ENCODE data around the gene DMD.

Gene DMD

DNA sequence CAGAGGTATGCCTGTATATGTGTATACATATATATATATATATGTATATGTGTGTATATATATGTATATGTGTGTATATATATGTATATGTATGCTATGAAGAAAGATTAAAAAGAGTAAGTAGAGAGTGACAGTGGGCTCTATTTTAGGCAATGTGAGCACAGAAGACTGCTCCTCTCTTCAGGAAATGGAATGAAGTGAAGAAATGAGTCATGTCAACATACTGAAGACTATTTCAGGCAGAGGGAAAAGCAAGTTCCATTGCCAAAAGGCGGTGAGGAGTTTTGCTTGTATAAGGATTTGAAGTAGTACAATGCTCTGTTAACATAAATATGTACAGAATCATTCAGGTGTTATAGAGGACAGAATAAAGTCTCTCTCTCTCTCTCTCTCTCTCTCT lies 1366.3 kb downstream of the DMD start:
- DNase-seq (ENCODE audit: low read depth), result no peak

DNA sequence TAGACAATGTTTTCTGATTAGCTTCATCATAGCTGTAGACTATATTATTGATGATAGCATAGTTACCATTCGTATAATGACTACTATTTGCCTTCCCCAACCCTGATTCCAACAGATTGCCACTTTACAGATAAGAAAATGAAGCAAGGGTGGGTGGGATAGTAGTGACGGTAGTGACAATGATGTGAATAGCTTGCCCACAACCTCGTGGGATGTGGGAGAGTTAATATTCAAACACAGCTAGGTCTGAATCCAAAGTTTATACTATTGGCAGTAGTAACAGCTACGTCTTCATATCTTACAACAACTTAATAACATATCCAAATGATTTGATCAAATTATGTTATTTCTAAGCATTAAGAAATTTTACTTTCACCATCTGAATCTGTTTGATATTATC lies 1372.7 kb downstream of the DMD start:
- no peak for DNase-seq (ENCODE audit: low read depth)

DNA sequence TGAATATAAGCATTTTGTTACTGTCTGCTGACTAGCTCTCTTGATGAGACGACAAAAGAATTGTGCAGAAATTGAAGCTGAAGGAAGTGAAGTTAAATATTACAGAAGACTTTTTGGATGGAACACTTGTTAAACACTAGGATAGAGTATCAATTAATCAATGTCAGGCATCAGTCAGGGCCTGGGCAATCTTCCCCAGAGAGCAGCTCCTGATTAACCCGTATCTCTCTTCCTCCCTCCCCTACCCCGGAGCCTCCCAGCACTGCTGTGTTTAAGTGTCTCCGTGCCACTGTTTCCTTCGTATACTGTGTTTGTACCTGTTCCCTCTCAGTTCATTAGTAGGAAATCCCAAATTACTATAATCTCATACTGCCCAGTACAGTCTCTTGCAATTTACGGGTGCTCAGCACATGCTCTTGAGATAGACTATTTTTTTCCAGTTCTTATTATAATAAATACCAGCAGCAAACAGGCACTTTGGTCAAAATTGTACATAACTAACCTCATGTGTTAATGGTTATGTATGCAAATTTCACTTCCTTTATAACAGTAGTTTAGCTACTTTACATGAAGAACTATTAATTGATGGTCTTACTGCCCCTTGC lies 1373.8 kb downstream of the DMD start:
- DNase-seq (ENCODE audit: low read depth), result no peak

DNA sequence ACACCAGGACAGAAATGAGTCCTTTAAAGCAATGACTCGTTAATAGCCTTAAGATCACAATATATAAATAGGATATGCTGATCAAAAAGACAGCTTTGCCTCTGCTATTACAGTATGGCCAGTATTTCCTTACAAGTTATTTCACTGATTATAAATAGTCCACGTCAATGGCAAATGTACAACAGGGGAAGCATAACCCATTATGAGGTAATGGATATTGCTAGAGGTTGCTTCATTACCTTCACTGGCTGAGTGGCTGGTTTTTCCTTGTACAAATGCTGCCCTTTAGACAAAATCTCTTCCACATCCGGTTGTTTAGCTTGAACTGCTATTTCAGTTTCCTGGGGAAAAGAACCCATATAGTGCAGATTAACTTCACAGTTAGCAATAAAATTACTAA lies 1374.9 kb downstream of the DMD start:
- no peak for DNase-seq (ENCODE audit: low read depth)

DNA sequence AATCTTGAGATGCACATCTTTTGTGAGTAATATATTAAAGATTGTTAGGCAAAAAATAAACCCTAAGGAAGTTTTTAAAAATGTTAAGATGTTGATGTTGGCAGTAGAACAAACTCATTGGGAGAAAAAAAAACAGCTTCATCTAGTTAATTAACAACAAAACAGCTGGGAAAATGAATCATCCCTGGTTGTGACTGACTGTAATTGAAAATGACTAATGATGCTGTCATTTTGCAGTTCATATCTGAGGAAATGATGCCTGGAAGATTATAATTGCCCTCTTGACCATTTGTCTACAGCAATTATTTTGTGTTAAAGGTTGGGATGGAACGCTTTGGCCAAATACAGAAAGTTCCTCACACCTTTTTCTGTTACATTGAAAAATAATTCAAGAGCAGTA lies 1379.1 kb downstream of the DMD start:
- DNase-seq (ENCODE audit: low read depth), result no peak

DNA sequence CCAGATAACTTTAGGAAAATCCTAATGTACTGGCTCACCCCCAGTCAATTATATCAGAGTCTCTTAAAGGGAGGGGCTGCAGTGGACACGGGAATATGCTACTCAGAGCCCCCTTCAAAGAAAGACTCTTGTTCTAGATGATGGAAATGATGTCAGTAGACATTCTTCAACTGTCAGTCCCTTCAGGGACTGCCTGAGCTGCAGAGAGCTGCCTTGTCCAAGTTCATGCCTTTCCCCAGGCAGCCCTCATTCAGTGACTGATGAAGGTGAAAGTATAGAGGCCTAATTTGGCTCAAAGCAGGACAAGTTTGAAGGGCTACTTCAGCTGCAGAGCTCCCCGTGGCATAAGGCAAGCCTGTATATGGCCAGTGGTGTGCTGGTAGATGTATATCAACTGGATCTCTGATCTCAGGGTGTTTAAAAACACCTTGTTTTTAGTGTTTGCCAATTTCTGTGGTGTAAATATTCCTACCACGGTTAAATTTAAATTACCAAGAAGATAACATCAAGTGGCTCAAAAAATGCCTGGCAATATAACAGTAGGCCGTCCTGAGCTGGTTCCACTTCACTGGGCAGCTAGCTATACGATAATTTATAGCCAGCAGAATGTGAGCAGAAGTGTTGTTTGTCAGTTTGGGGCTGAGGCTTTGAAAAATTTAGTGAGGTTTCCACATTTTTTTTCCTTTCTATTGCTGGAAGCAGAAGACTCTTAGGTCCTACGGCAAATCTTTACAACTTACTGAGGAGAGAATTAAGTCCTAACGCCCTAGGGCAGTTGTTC lies 1390.7 kb downstream of the DMD start:
- no peak for DNase-seq (ENCODE audit: low read depth)

DNA sequence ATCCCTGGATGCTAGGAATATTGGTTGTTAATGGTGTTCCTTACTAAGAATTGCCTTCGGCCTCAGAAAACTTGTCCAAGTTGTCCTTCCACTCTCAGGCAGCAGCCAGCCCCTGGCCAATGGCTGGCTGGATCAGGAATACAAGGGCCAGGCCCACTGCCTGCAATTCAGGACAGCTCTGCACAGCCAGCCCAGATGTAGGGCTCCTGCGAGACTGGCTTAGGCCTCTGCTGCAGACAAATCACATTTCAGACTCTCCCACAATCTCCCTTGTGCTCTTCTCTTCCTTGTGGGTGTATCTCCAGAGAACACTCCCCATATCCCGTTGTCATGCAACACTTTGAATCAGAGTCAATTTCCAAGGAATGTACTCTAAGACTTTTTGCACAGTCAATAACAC lies 1391.9 kb downstream of the DMD start:
- DNase-seq (ENCODE audit: low read depth), result no peak

DNA sequence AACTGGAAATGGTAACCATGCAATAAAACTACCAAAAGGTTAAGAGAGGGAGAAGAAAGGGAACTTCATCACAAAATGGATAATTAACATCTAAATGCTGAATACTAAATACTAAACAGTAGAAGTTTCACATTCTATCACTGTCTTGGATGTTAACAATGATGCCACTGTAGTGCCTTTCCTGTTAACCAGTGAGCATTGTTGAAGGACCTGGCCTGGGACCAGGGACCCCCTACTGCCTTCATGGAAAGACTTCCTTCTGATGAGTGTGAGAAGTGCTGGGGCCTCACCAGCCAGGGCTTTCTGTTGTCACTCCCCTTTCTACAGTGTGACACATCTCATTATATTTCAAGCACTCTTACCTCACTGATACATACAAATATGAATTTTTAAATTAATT lies 1400.2 kb downstream of the DMD start:
- no peak for DNase-seq (ENCODE audit: low read depth)

DNA sequence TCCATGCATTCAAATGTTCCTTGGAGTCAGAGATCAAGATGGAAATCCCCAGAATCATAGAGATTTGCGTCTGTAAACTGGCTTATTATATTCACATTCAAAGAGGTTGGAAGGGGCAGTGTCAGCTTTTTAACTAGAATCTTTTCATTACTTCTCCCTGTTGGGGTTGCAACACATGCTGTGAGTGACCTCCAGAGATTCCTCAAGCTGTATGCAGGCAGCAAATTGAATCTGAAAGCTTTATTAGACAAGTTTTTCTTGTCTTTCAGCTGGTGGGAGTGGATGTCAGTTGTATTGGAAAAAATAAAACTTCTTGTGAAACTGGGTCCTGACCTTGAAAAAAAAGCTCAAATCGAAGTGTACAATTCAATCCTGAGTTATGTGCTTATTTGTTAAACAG lies 1403.0 kb downstream of the DMD start:
- DNase-seq (ENCODE audit: low read depth), result no peak

DNA sequence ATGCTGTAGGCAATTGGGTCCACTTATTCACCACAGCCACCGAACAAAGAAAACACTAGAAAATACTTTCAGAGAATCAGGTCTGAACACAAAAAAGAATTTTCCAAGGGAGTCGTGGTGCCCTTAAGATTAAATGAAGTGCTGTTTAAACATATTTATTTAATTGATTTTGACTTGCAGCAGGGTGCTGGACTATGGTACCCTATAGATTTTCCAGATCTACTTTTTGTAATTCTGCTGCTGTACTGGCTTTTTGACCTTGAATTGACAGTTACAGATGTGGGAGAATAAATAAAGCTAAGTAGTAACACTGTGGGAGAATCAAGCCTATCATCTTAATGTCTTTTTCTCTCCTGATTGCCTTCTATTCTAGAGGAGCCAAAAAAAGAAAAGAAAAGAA lies 1404.2 kb downstream of the DMD start:
- no peak for DNase-seq (ENCODE audit: low read depth)

DNA sequence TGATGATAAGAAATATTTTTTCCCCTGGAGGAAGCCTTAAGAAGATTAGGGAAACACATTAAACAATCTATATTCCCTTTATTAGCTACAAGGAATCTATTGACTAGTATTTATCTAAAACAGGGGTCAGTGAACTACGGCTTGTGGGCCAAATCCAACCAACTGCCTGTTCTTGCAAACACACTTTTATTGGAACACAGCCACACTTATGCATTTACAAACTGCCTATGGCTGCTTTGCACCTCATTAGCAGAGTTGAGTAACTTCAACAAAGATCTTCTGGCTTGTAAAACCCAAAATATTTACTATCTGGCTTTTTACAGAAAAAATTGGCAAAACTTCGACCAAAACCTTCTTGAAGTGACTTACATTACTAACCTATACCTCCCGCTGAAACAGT lies 1405.6 kb downstream of the DMD start:
- DNase-seq (ENCODE audit: low read depth), result no peak

DNA sequence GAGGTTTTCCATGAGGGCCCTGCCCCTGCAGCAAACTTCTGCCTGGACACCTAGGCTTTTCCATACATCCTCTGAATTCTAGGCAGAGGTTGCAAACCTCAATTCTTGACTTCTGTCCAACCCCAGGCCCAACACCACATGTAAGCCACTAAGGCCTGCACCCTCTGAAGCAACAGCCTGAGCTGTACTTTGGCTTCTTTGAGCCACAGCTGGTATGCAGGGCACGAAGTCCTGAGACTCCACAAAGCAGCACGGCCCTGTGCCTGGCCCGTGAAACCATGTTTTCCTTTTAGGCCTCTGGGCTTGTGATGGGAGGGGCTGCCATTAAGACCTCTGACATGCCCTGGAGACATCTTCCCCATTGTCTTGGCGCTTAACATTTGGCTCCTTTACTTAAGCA lies 1411.1 kb downstream of the DMD start:
- DNase-seq (ENCODE audit: low read depth), result no peak

DNA sequence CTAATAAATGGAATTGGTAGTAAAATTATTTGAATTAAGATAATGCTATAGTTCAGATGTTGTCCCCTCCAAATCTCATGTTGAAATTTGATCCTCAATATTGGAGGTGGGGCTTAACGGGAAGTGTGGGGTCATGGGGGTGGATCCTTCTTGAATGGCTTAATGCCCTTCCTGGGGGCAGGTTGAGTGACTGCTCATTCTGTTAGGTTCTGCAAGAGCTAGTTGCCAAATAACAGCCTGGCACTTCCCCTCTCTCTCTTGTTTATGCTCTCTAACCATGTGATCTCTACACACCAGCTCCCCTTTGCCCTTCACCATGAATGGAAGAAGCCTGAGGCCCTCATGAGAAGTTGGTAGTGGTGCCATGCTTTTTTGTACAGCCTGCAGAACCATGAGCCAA lies 1414.7 kb downstream of the DMD start:
- no peak for DNase-seq (ENCODE audit: low read depth)

DNA sequence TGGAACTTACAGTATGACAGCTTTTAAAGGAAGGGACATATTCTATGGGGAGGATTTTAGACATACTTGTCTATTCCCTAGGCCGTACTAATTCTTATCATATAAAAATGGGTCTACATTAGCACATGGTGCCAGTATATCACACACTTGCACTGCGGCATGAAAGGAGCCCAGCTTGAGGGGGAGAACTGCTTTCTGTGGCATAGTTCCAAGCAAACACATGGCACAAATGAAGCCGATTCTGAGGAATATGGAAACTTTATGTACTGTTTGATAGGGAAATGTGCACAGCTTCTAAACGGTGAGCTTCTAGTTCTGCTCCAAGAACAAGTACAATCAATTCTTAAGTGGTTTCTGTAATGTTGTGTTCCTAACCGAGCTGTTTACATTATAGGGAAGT lies 1463.9 kb downstream of the DMD start:
- no peak for DNase-seq (ENCODE audit: low read depth)

DNA sequence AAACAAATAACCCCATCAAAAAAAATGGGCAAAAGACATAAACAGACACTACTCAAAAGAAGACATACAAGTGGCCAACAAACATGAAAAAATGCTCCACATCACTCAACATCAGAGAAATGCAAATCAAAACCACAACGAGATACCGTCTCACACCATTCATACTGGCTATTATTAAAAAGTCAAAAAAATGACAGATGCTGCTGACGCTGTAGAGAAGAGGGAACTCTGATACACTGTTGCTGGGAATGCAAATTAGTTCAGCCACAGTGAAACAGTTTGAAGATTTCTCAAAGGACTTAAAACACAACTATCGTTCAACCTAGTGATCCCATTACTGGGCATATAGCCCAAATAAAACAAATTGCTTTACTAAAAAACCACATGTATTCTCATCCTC lies 1468.3 kb downstream of the DMD start:
- no peak for DNase-seq (ENCODE audit: low read depth)

DNA sequence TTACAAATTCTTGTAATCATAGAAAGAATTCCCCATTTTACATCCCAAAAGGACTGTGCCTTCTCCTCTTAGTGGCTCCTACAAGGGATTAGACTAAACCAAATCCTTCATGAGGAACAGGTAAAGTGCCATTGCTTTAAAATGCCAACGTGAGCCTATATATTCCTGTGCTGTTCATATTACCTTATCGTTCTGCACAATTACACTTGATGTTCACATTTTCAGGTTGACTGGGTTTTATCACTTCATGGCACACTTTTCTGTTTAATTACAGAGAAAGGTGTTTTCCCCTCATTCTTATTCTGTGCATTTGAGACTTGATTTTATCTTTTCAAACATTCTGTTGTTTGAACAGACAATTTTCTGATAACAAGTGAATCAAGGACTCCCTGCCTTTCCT lies 1493.9 kb downstream of the DMD start:
- no peak for DNase-seq (ENCODE audit: low read depth)

DNA sequence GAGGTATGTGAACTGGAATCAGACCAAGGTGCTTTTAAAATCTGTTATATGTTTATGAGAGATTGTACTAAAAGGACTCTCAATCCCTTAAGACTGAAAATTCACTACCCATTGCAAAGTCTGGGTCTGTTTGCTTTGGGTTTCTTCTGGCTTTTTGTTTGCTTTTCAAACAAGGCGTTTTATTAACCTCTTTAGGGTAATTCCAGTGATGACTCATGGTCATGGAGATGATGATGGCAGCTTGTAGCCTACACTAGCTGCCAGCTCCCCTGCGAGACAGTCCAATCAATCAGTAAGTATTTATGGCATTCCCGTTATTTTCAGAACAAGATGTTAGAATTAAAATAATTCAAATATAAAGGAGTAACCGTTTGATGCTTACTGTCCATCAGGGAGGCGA lies 1495.7 kb downstream of the DMD start:
- no peak for DNase-seq (ENCODE audit: low read depth)

DNA sequence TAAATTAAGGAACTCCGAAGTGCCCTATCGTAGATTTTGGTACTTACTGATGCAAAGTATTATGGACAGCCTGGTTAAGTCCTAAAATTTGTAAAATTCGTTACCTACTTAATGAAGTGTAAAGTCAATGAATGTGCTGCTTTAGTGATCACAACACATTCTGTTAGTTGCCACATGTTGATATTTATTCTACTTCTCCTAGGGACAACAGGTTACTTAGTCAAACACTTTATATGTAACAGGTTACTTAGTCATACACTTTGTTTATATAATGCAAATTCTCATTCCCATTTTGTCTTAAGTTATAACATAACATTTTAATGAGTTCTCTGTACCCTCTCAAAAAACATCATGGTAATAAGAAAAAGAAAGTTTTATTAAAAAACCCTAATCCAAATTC lies 1496.6 kb downstream of the DMD start:
- DNase-seq (ENCODE audit: low read depth), result no peak

DNA sequence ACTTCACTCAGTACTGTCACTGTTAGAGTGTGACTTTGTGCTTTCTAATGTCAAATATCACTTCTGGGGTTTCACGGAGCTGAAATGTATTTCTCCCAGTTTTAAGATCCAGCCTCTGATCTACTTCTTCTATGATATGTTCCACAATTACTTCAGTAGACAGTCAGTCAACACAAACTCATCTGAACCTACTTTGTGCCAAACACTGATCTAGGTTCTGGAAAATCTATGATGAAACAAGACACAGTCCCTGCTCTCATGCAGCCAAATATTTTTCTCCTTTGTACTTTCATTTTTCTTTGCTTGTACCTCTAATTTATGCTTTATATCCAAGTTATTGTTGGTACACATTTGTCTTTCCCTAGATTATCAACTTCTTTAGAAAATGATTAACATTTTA lies 1498.2 kb downstream of the DMD start:
- no peak for DNase-seq (ENCODE audit: low read depth)

DNA sequence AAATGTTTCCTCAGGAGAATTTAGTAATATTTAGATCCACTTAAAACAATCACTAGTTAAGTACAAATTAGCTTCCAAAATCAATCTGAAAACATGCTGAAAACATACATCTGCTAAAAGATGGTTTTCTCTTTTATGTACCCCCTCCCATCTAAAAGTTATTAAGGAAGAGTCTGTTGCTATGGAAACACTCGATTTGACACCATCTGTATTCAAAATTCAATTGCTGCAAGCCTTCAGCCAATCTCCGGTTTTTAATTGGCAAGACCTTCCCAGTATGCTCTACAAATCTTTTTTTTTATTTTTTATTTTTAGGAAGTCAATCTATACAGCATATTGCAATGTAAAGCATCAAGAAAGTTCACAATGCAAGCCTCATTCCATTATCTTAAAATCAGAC lies 1500.2 kb downstream of the DMD start:
- DNase-seq (ENCODE audit: low read depth), result no peak

DNA sequence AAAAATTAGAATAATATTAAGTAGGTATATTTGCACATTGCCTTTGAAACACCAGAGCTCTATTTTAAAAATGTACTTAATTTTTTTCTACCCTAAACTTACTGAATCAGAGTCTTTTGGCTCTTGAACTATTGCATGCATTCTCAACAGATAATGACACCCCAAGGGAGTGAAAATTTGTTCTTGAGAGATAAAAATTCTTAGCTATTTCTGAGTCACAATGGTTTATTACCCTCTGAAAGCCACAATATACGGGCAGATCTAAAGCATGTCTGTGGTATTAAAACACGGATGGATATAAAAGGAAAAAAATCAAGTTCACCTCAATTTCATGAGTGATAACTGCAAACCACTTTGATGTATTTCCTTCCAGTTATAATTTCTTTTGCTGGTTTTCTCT lies 1503.2 kb downstream of the DMD start:
- DNase-seq (ENCODE audit: low read depth), result no peak

DNA sequence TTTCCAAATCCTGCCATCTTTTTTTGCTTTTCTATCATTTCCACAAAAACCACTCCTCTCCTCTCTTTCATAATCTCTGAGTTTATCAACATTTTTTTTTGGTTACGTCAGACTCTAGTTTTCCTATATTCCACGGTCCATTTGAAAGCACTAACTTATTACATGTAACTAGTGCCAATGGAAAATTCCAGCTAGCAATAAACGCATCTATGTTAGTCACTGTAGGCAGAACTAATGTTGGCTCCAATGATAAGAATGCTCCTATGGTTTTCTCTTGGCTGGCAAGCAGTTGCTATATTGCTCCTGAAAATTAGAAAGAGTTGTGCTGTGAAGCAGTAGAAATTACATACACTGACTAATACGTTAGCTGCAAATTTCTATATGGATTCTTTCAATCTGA lies 1504.9 kb downstream of the DMD start:
- DNase-seq (ENCODE audit: low read depth), result no peak

DNA sequence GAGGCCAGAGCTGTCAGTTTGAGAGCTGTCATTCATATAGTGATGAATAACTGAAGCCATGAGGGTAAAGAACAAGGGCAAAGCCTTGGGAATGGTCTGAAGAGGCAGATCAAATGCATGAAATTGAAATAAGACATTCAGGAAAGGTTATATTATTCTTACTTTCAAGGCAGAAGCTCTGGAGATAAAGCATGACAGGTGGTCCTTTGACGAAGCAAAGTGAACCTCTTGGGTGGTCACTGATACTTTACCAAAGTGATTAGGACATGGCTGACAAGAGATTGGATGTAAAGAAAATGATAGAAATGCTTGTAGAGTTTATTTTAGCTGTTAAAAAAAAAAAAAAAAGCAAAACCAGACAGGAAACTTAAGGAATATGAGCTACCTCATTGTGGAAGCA lies 1505.5 kb downstream of the DMD start:
- DNase-seq (ENCODE audit: low read depth), result no peak

DNA sequence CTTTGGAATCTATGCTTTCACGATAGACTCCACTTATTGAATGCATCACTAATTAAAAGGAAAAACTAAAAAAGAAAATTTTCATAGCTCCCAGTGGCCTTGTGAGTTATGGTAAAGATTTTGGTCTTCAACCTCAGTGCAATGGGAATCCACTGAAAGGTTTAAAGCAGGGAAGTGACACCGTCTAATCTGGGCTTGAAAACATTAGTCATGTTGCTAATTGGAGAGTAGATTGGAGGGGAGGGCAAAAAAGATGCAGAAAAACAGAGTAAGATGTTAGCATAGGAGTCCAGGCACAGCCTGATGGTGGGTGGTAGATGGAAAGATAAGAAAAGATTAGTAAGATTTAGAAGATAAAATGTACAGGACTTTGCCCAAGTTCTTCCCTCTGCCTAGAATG lies 1506.4 kb downstream of the DMD start:
- no peak for DNase-seq (ENCODE audit: low read depth)
